RWPE1 (cell line): ENCODE results near the gene PHETA1.

ENCODE experiments used
- CTCF ChIA-PET: fragments of 350-600 bp; sonication (Branson Sonifier 250); formaldehyde crosslinking; extraction: SDS; loops from one replicate; lab custom pipeline; 2021; lab: Yijun Ruan, JAX
- POLR2A ChIA-PET: fragments of 400-600 bp; formaldehyde crosslinking; extraction: SDS; loops from one replicate; lab custom pipeline; 2020; ENCODE audit warnings: antibody characterized with exemption; ENCODE audit not compliant: low non-redundant PET; lab: Yijun Ruan, JAX
- DNase-seq: peaks from one replicate; pipeline ENCODE4 v3.0.0; 2012; ENCODE audit warnings: low spot score
- H3K27ac ChIP-seq: fragments of 450-650 bp; 2 replicates; pipeline ENCODE4 v1.5.1; 2017
- CTCF ChIP-seq: fragments of 450-650 bp; conservative IDR thresholded peaks from 2 replicates; pipeline ENCODE4 v1.5.1; 2017; ENCODE audit warnings: low read depth, mild to moderate bottlenecking

PHETA1 gene, protein sequence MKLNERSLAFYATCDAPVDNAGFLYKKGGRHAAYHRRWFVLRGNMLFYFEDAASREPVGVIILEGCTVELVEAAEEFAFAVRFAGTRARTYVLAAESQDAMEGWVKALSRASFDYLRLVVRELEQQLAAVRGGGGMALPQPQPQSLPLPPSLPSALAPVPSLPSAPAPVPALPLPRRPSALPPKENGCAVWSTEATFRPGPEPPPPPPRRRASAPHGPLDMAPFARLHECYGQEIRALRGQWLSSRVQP

GRCh38 chr12:111368788-111369495, at the start of gene PHETA1:
Gene PHETA1, minus strand, starts transcription at chr12:111369095. Its CDS starts 5,668 bp downstream, at chr12:111363427.
- no peak for TF ChIP-seq CTCF
- ChIA-PET POLR2A (no interaction called here), CTCF (interaction anchor here (0.7 to 4.3 kb wide), 2 partner anchors 28 to 36 kb away, joined by 3 to 18 read pairs; no protein-coding TSS in a partner anchor)
- peak; percentile 91 for DNase-seq
- H3K27ac ChIP-seq = peak within 1 kb of the TSS; percentile 58

GRCh38 chr12:111418594-111418880, 49.6 kb upstream of the PHETA1 start:
- ChIA-PET CTCF (no interaction called here), POLR2A (no interaction called here)

GRCh38 chr12:111417784-111418593, 49.1 kb upstream of the PHETA1 start:
- ChIA-PET POLR2A (no interaction called here), CTCF (no interaction called here)
- DNase-seq = no peak
- no peak overlapping the region for H3K27ac ChIP-seq
- TF ChIP-seq CTCF = no peak

More at GRCh38 chr12:111418594-111418880, 49.6 kb upstream of the PHETA1 start:
- no peak for DNase-seq
- no peak overlapping the region for H3K27ac ChIP-seq
- TF ChIP-seq CTCF = no peak

- no peak overlapping the region for H3K27ac ChIP-seq
- TF ChIP-seq CTCF = no peak
- no peak for DNase-seq
- CTCF ChIA-PET = no interaction called here
- POLR2A ChIA-PET = no interaction called here
Observed at GRCh38 chr12:111417290-111417689, 48.4 kb upstream of the PHETA1 start.

GRCh38 chr12:111414711-111415252, 45.9 kb upstream of the PHETA1 start:
- ChIA-PET POLR2A (no interaction called here), CTCF (interaction anchor here (2.7 kb wide), 1 partner anchor 37 kb away, joined by 16 read pairs; no protein-coding TSS in a partner anchor)
- no peak for TF ChIP-seq CTCF
- DNase-seq = no peak
- H3K27ac ChIP-seq = peak overlapping the region; percentile 25
